Stimulated activated CD4-positive, alpha-beta T cell treated with anti-CD3 and anti-CD28 coated beads, TNF-alpha, amount 100 ng/mL, for 1 hour (primary cell): ENCODE results near the gene EFNA5.

Experiments
- DNase-seq, 3 donors: peaks; one replicate each; pipeline ENCODE4 v3.0.0-alpha.2; 2020; ENCODE audit warnings: low read depth in 3 of 3, low spot score in 1 of 3

EFNA5 gene

DNA sequence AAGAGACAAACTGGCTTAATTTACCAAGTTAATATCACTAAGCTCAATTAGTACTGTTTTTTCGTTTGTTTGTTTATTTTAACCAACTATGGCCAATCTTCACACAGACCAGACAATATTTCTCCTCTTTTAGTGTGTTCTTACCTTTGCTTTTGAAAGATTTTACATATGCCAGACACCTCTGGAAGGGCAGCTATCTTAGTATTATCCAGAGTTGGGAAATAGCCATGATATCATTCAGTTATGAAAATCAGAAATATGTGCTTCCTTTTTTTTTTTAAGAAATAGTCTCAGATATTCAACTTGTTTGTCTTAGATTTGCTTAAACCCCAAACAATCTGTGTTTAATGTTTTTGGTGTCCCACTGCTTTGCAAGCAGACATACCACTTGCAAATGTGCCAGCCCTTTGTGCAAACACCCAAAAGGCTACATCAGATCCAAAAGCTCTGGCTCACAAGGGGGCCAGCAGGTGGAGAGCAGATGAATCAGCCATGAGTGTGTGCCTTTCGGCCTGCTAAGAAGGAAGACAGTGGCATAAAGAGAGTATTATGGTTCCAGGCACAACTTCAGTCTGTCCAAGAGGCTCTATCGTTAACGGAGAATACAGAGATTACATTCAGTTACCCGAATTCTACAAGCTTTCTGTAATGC, 147.6 kb downstream of the EFNA5 start:
- DNase-seq = no peak

DNA sequence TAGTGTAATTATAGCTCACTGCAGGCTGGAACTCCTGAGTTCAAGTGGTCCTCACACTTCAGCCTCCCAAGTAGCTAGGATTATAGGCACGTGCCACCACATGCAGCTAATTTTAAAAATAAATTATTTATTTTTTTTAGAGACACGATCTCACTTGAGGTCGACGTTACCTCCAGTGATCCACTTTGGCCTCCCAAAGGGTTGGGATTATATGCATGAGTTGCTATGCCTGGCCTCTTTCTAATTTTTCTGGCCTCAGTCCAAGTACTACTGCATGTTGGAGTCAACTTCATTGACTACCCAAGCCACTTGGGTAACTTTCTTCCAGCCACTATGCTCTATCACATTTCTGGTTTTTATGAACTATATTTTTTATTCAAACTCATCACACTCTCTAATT, 148.3 kb downstream of the EFNA5 start:
- no peak for DNase-seq

DNA sequence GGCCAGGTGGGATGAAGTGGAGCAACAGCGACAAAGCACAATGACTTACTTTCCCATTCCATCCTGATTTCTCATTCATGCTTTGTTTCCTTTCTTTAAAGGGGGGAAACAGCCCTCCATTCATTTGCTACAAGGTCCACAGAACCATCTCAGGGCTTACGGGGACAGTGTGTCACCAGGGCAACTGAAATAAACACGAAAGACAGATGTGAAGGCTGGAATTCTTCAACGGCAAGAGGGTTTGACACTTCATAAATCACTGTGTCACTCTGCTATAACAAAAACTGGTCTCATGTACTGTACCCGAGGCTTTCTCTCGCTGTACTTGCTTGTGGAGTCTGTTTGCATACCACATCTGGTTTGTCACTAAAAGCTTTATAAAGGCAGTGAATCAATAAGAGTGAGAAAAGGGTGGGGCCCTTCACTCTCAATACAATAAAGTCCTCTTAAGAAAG, 150.8 kb downstream of the EFNA5 start:
- DNase-seq = no peak

DNA sequence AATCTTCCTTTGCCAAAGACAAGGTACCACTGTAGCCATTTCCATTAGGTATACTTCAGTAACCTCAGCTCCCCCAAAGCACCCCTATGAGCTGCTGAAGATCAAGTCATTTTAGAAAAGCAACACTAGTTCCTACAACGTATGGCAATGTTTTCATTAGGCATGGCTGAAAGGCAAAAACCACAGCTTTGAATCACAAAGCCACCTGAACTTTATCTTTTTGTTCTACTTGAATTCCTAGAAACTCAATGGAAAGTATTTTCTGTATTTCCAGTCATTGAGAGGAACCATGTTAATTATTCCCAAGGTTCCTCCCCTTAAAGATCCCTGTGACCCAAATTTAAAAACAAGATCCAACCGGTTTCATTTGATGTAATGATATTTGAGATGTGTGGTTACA, 152.1 kb downstream of the EFNA5 start:
- DNase-seq = no peak

DNA sequence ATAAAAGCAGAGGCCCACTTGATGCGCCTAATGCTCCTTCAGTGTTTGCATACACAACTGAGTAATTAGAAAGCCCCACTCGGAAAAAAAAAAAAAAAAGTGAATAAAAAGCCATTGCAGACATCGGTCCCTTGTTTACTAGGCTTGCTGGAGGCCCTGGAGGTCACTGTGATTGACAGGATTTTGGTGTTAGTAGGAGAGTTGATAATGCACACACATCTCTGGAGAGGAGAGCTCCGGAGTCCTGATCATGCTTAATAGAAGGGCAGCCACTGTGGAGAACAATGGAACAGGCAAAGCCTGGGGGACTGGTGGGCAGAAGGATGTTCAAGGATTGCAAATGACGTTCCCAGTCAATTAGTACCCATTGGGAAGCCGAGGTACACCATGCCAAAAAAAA, 152.5 kb downstream of the EFNA5 start:
- no peak for DNase-seq

DNA sequence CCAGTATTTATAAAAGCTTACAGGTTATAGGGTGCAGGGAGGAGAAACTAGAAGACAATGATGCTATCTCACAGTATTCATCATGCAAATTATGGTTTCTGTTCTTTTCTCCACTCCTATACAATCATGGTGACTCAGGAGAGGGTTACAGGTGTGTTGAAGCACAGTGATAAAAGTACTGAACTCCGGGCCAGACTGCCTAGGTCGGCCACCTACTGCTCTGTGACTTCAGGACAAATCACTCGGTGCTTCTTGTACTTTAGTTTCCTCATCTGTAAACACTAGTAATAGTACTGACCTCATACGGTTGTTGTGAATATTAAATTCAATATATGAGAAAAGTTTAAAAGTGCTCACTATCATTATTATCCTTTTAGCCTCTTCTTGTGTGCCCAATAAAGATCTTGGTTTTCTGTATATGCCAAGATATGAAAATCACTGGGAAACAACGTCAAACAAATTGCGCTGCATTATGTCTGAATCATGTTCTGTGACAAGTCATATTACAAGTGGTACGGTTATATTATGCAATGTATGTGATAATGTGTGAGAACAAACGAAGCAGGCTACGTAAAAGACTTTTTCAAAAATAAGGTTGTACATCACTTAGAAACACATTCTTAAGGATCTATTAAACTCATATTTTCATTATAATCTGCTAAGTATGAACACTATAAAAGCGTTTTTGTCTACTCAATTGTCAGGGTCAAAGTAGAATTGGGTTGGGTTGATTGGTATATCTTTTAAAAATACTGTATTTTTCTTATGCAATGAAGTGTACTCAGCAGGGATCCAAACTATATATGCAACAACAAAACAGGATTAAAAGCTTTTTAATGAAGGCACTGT, 153.3 kb downstream of the EFNA5 start:
- DNase-seq = no peak

DNA sequence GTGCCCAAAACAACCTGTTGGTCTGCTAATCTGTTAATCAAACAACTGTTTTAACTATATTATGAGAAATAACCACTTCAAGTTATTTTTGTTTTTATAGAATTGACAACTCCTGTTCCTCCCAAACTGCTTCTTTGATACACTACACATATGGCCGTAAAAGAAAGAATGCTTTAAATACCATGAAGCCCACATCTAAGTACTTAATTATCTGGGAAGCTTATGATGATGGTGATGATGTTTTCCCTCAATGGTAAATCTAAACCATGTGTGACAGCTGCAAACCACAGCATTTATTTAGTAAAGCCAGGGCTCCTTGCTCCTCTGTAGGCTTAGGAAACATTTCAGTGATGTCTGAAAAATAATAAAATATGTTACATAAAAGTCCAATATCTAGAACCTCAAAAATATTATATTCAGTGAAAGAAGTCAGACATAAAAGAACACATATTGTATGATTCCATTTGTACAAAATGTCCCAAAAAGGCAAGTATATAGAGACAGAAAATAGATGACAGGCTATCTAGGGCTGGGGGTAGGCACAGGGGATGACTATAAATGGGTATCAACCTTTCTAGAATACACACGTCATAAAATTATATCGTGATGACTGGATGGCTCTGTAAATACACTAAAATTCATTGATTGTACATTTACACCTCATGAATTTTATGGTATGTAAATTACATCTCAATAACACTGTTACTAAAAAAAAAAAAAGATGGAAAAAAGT, 154.1 kb downstream of the EFNA5 start:
- no peak for DNase-seq

DNA sequence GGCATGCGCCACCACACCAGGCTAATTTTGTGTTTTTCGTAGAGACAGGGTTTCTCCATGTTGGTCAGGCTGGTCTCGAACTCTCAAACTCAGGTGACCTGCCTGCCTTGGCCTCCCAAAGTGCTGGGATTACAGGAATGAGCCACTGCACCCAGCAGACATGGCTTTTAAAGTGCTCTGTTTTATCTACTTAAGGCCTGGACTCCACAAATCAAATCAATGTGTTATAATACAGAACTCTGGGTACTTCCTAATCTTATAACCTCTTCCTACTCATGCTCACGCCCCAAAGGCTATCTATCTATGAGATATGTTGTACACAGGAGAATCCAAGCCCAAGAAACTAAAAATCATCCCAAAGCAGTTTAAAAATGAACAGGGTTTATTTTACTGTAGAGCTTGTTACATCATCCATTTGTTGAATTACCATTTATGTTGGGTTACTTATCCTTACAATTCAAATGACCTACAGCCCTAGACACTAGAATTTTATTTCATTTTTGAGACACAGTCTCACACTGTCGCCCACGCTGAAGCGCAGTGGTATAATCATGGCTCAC, 155.1 kb downstream of the EFNA5 start:
- DNase-seq = no peak

DNA sequence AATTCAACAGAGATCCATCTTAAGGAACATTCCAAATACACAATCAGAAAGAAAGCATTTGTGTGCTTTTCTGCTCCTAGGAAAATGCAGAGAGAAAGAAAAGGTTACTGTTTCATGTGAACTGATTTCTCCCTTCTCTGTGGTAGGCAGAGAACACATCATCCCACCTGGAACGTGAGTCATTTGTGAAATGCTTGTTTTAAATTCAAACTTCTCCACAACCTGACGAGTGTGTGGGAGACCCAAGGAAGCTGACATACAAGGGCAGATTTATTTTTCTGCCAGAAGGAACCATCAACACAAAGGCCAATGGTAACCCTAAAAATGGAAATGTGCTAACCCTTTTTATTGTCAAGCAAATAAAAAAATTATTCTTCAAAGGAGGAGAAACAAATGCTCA, 156.4 kb downstream of the EFNA5 start:
- no peak for DNase-seq

DNA sequence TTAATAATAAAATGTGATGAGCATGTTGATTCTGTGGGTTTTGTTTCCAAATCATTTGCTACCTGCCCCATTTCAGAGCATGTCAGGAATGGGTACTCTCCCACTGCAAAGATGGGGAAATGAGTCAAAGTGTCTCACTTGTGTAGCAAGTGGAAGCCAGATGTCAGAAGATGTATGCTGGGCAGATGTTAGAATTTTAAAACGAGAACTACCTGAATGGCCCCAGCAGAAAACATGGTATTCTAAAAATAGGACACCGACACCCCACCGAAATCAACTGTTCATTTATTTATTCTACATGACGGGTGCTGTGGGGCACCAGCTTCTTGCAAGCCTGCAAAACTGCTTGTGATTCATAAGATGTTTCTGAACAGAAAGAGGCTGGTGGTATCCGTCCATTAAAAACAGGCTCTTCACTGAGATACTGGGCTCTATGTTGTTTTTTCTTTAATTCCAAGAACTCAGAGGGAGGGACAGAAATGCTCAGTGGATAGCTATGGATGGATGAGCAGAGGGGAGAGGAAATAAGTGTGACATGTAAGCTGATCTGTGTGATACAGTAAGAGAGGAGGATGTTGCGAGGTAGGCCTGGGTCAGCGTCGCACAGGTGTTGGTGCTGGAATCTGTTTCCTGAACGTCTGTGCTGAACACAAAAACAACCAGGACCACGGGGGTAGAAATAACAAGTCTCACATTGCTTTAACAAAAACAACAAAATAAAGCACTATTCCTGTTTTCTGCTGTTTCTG, 157.2 kb downstream of the EFNA5 start:
- DNase-seq = no peak

DNA sequence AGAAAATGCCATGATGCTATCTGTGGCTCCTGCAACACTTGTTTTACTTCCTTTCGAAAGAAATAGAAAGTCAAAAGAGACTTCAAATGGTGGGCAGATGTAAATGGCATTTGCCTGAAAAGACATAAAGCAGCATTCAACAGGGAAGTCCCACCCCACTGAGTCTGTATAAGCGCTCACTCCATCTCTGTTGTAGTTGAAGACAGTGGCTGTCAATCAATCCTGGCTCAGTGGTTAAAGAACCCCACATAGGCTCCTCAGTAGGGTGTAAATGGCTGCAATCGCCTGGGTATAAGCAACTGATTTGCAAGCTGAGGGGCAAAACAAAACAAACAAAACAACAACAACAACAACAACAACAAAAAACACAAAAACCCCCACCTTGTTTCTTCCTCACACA, 158.7 kb downstream of the EFNA5 start:
- no peak for DNase-seq

DNA sequence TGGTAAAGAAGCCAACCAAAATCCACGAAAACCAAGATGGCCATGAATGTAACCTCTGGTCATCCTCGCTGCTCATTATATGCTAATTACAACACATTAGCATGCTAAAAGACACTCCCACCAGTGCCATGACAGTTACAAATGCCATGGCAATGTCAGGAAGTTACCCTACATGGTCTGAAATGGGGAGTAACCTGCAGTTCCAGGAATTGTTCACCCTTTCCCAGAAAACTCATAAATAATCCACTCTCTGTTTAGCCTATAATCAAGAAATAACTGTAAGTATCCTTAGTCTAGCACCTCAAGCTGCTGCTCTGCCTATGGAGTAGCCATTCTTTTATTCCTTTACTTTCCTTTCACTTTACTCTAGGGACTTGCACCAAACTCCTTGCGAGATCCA, 160.6 kb downstream of the EFNA5 start:
- DNase-seq = no peak

DNA sequence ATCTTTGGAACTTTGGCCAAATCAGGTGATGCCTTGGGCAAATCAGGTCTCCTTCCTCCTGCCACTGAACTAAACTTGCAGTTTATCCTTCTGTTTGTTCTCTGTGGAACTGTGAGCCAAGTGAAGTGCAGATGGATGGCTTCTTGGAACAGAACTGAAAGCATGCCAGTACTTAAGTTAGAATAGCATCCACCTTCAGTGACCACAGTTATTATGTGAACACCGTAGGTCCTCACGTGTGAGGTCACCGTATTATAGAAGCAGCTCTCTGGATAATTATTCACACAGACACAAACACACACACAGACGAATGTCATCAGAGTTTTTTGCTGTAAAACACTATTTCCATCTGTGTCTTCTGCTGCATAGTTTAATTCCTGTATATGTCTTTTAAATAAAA, 162.6 kb downstream of the EFNA5 start:
- DNase-seq = no peak

DNA sequence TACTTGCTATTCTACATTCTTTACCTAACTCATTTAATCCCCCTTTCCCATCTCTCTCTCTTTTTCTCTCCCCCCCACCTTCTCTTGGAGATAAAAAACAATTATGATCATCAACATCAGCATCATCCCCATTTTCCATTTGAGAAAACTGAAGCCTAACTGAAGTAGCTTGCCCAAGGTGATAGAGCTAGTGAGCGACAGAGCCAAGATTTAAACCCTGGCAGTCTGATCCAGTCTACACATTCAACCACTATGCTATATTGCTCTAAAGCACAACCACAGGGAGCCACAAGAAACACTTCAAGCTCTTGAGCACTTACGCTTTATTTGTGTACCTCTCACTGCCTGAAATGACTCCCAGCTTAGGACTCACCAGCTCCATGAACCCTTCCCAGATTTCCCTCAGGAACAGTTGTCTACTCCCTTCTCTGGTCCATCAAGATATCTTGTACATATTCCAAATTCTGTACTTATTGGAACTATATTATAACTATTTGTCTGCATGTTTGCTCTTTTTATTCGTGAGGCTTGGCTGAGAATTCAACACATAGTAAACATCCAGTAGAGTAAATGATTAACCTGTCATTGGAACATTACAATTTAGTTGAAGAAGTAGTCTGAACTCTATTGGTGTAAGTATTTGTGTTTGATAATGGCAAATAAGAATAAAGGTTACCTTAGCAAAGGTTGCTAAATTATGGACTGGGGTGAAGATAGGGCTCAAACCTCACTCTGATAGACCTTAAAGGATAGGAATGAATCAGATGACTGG, 164.8 kb downstream of the EFNA5 start:
- no peak for DNase-seq

DNA sequence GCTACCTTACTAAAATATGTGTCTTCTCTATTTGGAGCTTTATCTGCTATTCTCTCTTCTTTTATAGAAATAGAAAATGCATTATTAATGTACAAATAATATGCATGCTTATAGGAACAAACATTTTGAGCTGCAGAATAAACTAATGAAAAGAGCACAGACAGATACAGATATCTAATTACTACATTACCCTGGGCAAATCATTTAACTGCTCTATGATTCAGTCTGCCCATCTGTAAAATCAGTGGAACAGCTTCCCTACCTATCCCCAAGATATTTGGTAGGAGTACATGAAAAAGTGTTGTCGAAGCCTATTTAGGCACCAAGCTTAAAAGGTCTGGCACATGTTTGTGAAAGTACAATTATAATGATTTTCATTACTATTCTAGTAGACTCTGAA, 166.3 kb downstream of the EFNA5 start:
- no peak for DNase-seq

DNA sequence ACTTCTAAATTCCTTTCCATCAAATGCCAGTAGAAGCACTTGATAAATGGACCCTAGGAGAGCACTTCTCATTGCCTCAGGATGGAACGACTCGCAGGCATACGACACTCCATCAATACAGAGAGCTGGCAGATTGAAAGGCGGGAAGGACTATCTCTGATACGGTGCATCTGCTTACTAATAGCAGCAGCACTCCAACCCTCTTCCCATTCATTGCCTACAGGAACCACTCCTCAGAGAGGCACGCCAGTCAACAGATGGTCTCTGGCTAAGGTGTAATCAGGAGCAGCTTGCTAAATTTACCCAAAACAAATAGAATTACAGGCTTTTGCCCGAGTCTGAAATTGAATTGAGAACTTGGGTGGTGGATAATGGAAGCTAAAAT, 168.1 kb downstream of the EFNA5 start:
- no peak for DNase-seq

DNA sequence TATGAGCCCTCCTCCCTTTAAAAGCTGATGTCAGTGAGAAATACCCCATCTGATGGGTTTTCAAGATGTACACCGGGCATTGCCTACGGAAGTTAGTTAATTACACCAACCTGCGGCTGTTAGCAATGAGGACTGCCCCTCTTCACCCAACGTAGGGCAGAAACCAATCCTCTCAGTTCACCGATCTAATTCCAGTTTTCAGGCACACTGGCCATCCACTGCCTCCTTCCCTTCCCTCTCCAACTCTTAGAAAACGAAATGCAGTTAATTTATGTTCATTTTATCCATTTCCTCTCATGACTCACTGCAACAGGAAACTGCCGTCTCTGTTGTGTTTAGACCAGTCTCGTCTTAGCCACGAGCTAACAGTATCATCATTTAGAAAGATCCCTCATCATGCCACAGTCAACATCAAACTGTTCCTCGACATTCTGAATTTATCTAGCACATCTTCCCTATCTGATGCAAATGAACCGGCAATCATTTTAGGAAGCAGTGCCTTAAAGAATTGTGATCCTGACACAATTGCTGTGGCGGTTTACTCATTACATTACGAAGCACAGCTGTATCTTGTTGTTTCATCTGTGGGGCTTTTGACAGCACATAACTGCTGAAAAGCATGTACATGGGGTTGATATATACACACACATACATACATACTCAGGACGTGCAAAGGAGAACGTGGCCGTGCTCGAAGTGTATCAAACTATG, 168.6 kb downstream of the EFNA5 start:
- DNase-seq = no peak

DNA sequence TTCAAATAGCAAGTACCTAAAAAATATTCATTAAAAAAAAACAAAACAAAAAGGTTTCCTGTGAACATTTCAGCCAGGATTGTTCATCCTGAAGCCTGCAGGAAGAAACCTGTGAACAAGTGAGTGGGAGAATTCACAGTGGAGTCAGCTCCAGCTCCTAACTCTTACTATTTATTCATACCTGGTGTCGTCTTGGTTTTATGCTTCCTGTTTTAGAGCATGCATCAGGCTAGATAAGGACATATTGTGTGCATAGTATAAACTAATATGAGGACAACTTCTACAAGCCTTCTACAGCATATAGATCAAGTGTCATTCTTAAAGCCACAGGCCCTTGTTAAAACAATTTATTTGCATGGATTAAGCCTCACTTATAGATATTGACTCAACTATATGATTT, 169.9 kb downstream of the EFNA5 start:
- no peak for DNase-seq

DNA sequence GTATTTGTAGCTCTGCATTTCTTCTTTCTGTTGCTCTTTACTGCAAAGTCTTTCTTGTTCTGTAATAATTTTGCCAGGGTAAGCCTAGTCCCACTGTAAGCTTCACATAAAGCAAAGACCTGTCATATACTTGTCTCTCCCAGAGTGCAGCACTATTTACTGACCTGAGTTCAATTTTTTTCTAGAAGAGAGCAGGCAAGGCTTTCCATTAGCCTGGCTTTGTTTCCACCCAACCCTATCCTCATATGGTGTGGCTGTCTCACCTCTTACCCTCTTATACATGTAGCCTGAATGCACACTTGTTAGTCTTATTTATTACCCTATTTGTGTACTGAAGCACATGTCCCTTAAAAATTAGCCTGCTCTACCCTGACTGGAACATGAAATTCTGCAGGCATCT, 170.4 kb downstream of the EFNA5 start:
- DNase-seq = no peak

DNA sequence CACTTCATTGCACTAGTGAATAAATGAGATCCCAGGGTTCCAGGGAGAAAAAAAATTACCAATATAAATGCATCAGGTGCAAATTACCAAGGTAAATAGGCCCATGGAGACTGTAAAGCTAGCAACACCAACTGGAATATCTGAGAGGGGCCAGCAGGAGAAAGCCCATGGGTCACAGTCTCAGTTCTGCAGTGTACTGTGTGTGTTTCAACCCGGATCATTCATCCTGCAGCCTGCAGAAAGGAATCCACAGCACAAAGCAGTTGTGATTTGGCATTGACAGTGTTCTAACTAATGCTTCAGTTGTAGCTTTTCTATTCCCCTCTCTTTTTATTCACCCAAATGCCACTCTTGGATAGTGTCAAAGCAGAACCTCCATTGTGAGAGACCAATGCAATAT, 171.0 kb downstream of the EFNA5 start:
- no peak for DNase-seq
